NCI-H1048 (cell line): ENCODE data around the gene KLHL4.
"Not testable (repeated sequence)": the region's sequence is repeated elsewhere in the genome, so short reads cannot be mapped to it uniquely, and the experiment has no call there.

Source experiments
- DNase-seq: peaks from one replicate; lab custom pipeline; 2025; lab: John Stamatoyannopoulos, UW

Gene KLHL4

GRCh38 chrX:87661761-87662160 is 144.2 kb downstream of the KLHL4 start:
- no peak for DNase-seq

GRCh38 chrX:87663421-87663820 is 145.8 kb downstream of the KLHL4 start:
- DNase-seq: no peak

- peak; percentile 7 for DNase-seq
Measured at GRCh38 chrX:87664381-87664780, 146.8 kb downstream of the KLHL4 start.

GRCh38 chrX:87679849-87680248 is 162.2 kb downstream of the KLHL4 start:
- DNase-seq: no peak

- no peak for DNase-seq
Measured at GRCh38 chrX:87687703-87688102, 170.1 kb downstream of the KLHL4 start.

- DNase-seq: not testable (repeated sequence)
Measured at GRCh38 chrX:87688113-87688748, 170.6 kb downstream of the KLHL4 start.

GRCh38 chrX:87689218-87689617 is 171.6 kb downstream of the KLHL4 start:
- not testable (repeated sequence) for DNase-seq

GRCh38 chrX:87693204-87693603 is 175.6 kb downstream of the KLHL4 start:
- DNase-seq: no peak

- DNase-seq: no peak
Measured at GRCh38 chrX:87697409-87697808, 179.8 kb downstream of the KLHL4 start.

- DNase-seq: no peak
Measured at GRCh38 chrX:87702795-87703194, 185.2 kb downstream of the KLHL4 start.

GRCh38 chrX:87703469-87703868 is 185.9 kb downstream of the KLHL4 start:
- DNase-seq: not testable (repeated sequence)

- no peak for DNase-seq
Measured at GRCh38 chrX:87706134-87706533, 188.5 kb downstream of the KLHL4 start.

GRCh38 chrX:87710580-87710979 is 193.0 kb downstream of the KLHL4 start:
- DNase-seq: no peak
